OCI-LY3 (cell line): Measurements from ENCODE around the gene CCSER1.

Experiments
- H2AFZ ChIP-seq: fragments of 200-600, 300-600 bp; shearing (Covaris generic); 2 replicates; pipeline ENCODE4 v1.6.0; 2014; ENCODE audit warnings: antibody characterized with exemption, low read depth, low read length
- H3K27ac ChIP-seq: fragments of 200-600, 300-600 bp; sonication (generic); 2 replicates; pipeline ENCODE4 v1.5.1; 2014; ENCODE audit warnings: mild to moderate bottlenecking, low read length, moderate library complexity, mixed read lengths
- H3K27me3 ChIP-seq: fragments of 200-600, 300-600 bp; sonication (generic); 2 replicates; pipeline ENCODE4 v1.6.1; 2014; ENCODE audit warnings: low read depth, low read length, mixed read lengths
- H3K36me3 ChIP-seq: fragments of 200-600, 300-600 bp; sonication (generic); replicated peaks from 2 replicates; pipeline ENCODE3; 2014; ENCODE audit warnings: low read depth, low read length, mixed read lengths
- H3K4me1 ChIP-seq: fragments of 300-600, 200-600 bp; sonication (generic); 2 replicates; pipeline ENCODE4 v1.6.1; 2014; ENCODE audit warnings: low read length, mixed read lengths
- H3K4me2 ChIP-seq: fragments of 200-600, 300-600 bp; sonication (generic); 2 replicates; pipeline ENCODE4 v1.6.1; 2014; ENCODE audit warnings: low read length, mixed read lengths
- H3K4me3 ChIP-seq: fragments of 300-600, 200-600 bp; sonication (generic); 2 replicates; pipeline ENCODE4 v1.5.1; 2014; ENCODE audit warnings: antibody characterized with exemption, mild to moderate bottlenecking, low read length, moderate library complexity
- H3K79me2 ChIP-seq: fragments of 300-600, 200-600 bp; shearing (Covaris generic); 2 replicates; pipeline ENCODE4 v1.6.1; 2014; ENCODE audit warnings: mild to moderate bottlenecking, low read length, mixed read lengths
- H3K9ac ChIP-seq: fragments of 300-600, 200-600 bp; shearing (Covaris generic); 2 replicates; pipeline ENCODE4 v1.6.0; 2014; ENCODE audit warnings: mild to moderate bottlenecking, low read length, moderate library complexity
- H3K9me3 ChIP-seq: fragments of 200-600, 300-600 bp; shearing (Covaris generic); 2 replicates; pipeline ENCODE4 v1.6.1; 2014; ENCODE audit warnings: low read length, mixed read lengths; ENCODE audit not compliant: insufficient read depth
- H4K20me1 ChIP-seq: fragments of 200-600, 300-600 bp; sonication (generic); 2 replicates; pipeline ENCODE4 v1.6.1; 2016; ENCODE audit warnings: low read length, mixed read lengths; ENCODE audit not compliant: insufficient read depth
- EZH2phosphoT487 ChIP-seq: fragments of 200-600 bp; shearing (Covaris generic); IDR thresholded peaks from 2 replicates; pipeline ENCODE4 v1.6.1; 2018; ENCODE audit warnings: antibody characterized with exemption, mixed run types, low read depth
- TF ChIP-seq, protein P1 (sequence below): fragments of 200-600, 300-600 bp; sonication (generic); IDR thresholded peaks from 2 replicates; pipeline ENCODE4 v1.5.1; 2014; ENCODE audit warnings: antibody characterized with exemption, low read length, low read depth

CCSER1 gene

DNA sequence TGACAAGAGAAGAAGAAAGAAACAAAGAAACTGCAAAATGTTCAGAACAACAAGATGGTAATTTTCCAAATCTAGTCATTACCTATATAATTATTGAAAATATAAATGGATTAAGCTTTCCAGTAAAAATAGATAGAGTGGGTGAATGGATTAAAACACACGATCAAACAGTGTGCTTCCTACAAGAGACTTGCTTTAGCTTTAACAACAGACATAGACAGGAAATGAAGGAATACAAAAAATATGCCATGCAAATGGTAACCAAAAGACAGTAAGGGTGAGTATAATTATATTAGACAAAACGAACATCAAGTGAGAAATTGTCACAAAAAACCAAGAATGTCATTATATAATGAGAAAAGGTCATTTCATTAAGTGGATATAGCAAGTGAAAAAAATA is 842.8 kb downstream of the CCSER1 start:
- no peak overlapping the region for H3K4me2 ChIP-seq
- H3K4me1 ChIP-seq, result no peaks in the 10 kb centered on the region
- no peaks in the 10 kb centered on the region for H3K36me3 ChIP-seq
- H3K27me3 ChIP-seq, result no peaks in the 10 kb centered on the region
- no peaks in the 10 kb centered on the region for H3K9me3 ChIP-seq
- no peaks in the 10 kb centered on the region for H3K79me2 ChIP-seq
- H2AFZ ChIP-seq, result no peak overlapping the region
- H3K4me3 ChIP-seq, result no peak overlapping the region
- no peak overlapping the region for H3K9ac ChIP-seq
- TF ChIP-seq EZH2phosphoT487, result no peak
- TF ChIP-seq, protein P1, sequence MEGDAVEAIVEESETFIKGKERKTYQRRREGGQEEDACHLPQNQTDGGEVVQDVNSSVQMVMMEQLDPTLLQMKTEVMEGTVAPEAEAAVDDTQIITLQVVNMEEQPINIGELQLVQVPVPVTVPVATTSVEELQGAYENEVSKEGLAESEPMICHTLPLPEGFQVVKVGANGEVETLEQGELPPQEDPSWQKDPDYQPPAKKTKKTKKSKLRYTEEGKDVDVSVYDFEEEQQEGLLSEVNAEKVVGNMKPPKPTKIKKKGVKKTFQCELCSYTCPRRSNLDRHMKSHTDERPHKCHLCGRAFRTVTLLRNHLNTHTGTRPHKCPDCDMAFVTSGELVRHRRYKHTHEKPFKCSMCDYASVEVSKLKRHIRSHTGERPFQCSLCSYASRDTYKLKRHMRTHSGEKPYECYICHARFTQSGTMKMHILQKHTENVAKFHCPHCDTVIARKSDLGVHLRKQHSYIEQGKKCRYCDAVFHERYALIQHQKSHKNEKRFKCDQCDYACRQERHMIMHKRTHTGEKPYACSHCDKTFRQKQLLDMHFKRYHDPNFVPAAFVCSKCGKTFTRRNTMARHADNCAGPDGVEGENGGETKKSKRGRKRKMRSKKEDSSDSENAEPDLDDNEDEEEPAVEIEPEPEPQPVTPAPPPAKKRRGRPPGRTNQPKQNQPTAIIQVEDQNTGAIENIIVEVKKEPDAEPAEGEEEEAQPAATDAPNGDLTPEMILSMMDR, result no peak
- no peaks in the 10 kb centered on the region for H4K20me1 ChIP-seq
- H3K27ac ChIP-seq, result no peak overlapping the region

DNA sequence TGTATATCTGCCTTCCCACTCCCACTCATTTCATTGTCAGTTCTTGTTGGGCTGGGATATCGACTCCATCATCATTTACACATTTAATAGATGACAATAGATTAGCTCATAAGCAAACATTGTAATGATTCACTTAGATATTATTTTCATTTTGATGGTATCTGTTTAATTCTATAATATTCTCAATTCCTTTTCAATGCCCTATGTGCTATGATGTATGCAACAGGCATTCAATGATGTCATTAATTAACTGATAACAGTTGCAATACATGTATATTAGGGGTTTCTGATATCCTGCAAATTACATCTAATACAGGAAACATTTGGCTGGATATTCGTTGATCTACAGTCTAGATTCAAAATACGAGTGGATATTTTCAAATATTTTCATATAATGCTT is 850.5 kb downstream of the CCSER1 start:
- Histone ChIP-seq H3K9me3 (no peaks in the 10 kb centered on the region), H3K9ac (no peak overlapping the region), H3K27ac (no peak overlapping the region), H3K27me3 (no peaks in the 10 kb centered on the region), H3K4me1 (no peaks in the 10 kb centered on the region), H3K4me3 (no peak overlapping the region), H3K79me2 (no peaks in the 10 kb centered on the region), H3K36me3 (no peaks in the 10 kb centered on the region), H2AFZ (no peak overlapping the region), H3K4me2 (no peak overlapping the region), H4K20me1 (no peaks in the 10 kb centered on the region)
- TF ChIP-seq, protein P1, result no peak
- TF ChIP-seq EZH2phosphoT487, result no peak

DNA sequence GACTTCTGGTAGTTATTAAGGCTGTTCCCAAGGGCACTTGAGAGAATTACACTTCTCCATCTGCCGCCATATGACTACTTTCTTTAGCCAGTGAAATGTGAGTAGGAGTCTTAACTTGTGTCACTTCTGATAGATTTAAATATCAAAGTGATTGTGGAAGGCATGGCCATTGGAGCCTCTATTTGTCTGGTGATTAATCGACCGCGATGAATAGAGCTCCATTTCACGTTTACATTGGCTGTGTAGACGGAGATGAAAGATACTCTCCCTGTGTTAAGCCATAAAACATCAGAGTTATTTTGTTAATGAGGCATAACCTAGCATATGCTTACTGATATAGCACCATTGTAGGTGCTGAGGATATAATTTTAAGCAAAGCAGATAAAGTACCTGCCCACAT is 852.4 kb downstream of the CCSER1 start:
- Histone ChIP-seq H3K4me2 (no peak overlapping the region), H2AFZ (no peak overlapping the region), H3K79me2 (no peaks in the 10 kb centered on the region), H3K27ac (no peak overlapping the region), H3K27me3 (no peaks in the 10 kb centered on the region), H3K4me1 (no peaks in the 10 kb centered on the region), H3K9me3 (no peaks in the 10 kb centered on the region), H3K4me3 (no peak overlapping the region), H4K20me1 (no peaks in the 10 kb centered on the region), H3K9ac (no peak overlapping the region), H3K36me3 (no peaks in the 10 kb centered on the region)
- TF ChIP-seq, protein P1, result no peak
- no peak for TF ChIP-seq EZH2phosphoT487

DNA sequence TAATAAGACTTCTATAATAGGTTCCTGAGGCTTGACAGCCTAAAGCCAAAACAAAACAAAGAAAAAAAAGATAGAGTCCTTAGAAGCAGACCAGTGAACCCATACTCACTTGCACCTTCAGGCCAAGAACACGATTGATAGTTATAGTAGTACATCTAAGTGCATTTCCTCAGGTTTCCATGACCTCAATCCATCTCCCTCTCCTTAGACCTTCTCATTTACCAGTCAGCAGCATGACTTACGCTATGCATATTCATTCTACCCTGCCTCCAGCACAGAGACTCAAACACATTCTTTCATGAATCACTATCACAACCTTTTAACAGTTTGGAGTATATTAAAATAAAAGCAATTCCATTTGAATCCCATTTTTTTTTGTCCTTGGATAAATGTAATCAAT is 855.6 kb downstream of the CCSER1 start:
- H3K27ac ChIP-seq, result no peak overlapping the region
- no peaks in the 10 kb centered on the region for H3K4me1 ChIP-seq
- no peaks in the 10 kb centered on the region for H3K27me3 ChIP-seq
- TF ChIP-seq, protein P1, result no peak
- no peak for TF ChIP-seq EZH2phosphoT487
- H3K79me2 ChIP-seq, result no peaks in the 10 kb centered on the region
- no peak overlapping the region for H2AFZ ChIP-seq
- H3K4me3 ChIP-seq, result no peak overlapping the region
- H3K4me2 ChIP-seq, result no peak overlapping the region
- H3K9ac ChIP-seq, result no peak overlapping the region
- H3K9me3 ChIP-seq, result no peaks in the 10 kb centered on the region
- H3K36me3 ChIP-seq, result no peaks in the 10 kb centered on the region
- H4K20me1 ChIP-seq, result no peaks in the 10 kb centered on the region
